GM03348 (cell line): ENCODE data around the gene TPST2.
A peak's percentile ranks its signal among the peaks of the same experiment; 100 is the strongest.

Experiments
- DNase-seq: peaks from one replicate; pipeline ENCODE4 v3.0.0; 2012; ENCODE audit warnings: low spot score

The TPST2 gene

GRCh38 chr22:26555478-26555877 lies 34.5 kb downstream of the TPST2 start:
- no peak for DNase-seq

- no peak for DNase-seq
These were observed 35.0 kb downstream of the TPST2 start for GRCh38 chr22:26554956-26555355.

GRCh38 chr22:26553056-26553752 lies 36.7 kb downstream of the TPST2 start:
- DNase-seq: peak; percentile 90

- DNase-seq: no peak
These were observed 37.5 kb downstream of the TPST2 start for GRCh38 chr22:26552466-26552865.

GRCh38 chr22:26551568-26551967 lies 38.4 kb downstream of the TPST2 start:
- no peak for DNase-seq

GRCh38 chr22:26550498-26551033 lies 39.4 kb downstream of the TPST2 start:
- peak; percentile 92 for DNase-seq

- DNase-seq: no peak
These were observed 39.9 kb downstream of the TPST2 start for GRCh38 chr22:26549902-26550497.

GRCh38 chr22:26548984-26549383 lies 40.9 kb downstream of the TPST2 start:
- no peak for DNase-seq

- DNase-seq: no peak
These were observed 41.6 kb downstream of the TPST2 start for GRCh38 chr22:26548303-26548702.

- DNase-seq: no peak
These were observed 42.1 kb downstream of the TPST2 start for GRCh38 chr22:26547837-26548236.

- DNase-seq: no peak
These were observed 42.5 kb downstream of the TPST2 start for GRCh38 chr22:26547426-26547825.

GRCh38 chr22:26546282-26546681 lies 43.6 kb downstream of the TPST2 start:
- DNase-seq: no peak

GRCh38 chr22:26545827-26546226 lies 44.1 kb downstream of the TPST2 start:
- DNase-seq: no peak

GRCh38 chr22:26545385-26545784 lies 44.5 kb downstream of the TPST2 start:
- DNase-seq: no peak

- DNase-seq: no peak
These were observed 45.4 kb downstream of the TPST2 start for GRCh38 chr22:26544489-26544888.

GRCh38 chr22:26542831-26543230 lies 47.1 kb downstream of the TPST2 start:
- no peak for DNase-seq

- no peak for DNase-seq
These were observed 48.6 kb downstream of the TPST2 start for GRCh38 chr22:26541167-26541819.

GRCh38 chr22:26540119-26540518 lies 49.8 kb downstream of the TPST2 start:
- DNase-seq: no peak

GRCh38 chr22:26536762-26537134 lies 53.2 kb downstream of the TPST2 start:
- no peak for DNase-seq

GRCh38 chr22:26536056-26536761 lies 53.7 kb downstream of the TPST2 start:
- no peak for DNase-seq

- DNase-seq: no peak
These were observed 54.4 kb downstream of the TPST2 start for GRCh38 chr22:26535603-26535908.

- no peak for DNase-seq
These were observed 54.9 kb downstream of the TPST2 start for GRCh38 chr22:26534874-26535602.
